HFF-Myc (cell line): Measurements from ENCODE around the gene PDE9A.

Experiments used
- DNase-seq: peaks from one replicate; pipeline ENCODE4 v3.0.0-alpha.2; 2011; ENCODE audit warnings: low read depth; ENCODE audit errors: extremely low read depth
- H3K4me3 ChIP-seq: replicated peaks from 2 replicates; pipeline ENCODE4 v1.5.1; 2011; ENCODE audit warnings: low read depth, mild to moderate bottlenecking, control low read depth, low read length
- TF ChIP-seq, protein P1 (sequence below): IDR thresholded peaks from 2 replicates; pipeline ENCODE4 v1.5.1; 2012; ENCODE audit warnings: mild to moderate bottlenecking, low read depth, low read length, control low read depth; ENCODE audit errors: missing control alignments

The PDE9A gene

GRCh38 chr21:42733874-42734273 lies 80.5 kb downstream of the PDE9A start:
- no peak for DNase-seq
- TF ChIP-seq, protein P1, sequence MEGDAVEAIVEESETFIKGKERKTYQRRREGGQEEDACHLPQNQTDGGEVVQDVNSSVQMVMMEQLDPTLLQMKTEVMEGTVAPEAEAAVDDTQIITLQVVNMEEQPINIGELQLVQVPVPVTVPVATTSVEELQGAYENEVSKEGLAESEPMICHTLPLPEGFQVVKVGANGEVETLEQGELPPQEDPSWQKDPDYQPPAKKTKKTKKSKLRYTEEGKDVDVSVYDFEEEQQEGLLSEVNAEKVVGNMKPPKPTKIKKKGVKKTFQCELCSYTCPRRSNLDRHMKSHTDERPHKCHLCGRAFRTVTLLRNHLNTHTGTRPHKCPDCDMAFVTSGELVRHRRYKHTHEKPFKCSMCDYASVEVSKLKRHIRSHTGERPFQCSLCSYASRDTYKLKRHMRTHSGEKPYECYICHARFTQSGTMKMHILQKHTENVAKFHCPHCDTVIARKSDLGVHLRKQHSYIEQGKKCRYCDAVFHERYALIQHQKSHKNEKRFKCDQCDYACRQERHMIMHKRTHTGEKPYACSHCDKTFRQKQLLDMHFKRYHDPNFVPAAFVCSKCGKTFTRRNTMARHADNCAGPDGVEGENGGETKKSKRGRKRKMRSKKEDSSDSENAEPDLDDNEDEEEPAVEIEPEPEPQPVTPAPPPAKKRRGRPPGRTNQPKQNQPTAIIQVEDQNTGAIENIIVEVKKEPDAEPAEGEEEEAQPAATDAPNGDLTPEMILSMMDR, result no peak
- H3K4me3 ChIP-seq, result no peak overlapping the region

DNA sequence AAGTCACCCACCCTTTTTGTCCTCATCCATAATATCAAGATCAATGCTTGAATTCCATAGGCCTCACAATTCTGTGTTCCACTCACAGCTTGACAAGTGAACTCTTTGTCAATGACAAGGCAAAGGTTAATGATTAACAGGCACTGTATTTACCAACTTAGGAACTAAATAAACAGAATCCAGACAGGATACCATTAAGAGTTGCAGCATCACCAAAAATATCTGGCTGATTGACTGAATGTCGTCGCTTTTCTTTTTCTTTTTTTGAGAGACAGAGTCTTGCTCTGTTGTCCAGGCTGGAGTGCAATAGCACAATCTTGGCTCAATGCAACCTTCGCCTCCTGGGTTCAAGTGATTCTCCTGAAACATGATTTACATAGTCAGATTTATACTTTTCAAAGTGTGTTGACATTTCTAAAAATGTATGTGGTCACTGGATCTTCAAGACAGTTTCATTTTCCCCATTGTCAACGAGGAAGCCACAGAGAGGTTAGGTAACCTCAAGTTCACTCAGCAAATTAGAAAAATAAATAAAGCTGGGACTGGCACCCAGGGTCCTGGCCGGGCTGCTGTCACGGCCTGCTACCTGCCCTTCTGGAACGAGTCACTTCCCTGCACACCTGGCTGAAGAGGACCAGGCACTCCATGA lies 81.0 kb downstream of the PDE9A start:
- no peak for DNase-seq
- TF ChIP-seq, protein P1, result no peak
- no peak overlapping the region for H3K4me3 ChIP-seq

GRCh38 chr21:42735061-42735460 lies 81.6 kb downstream of the PDE9A start:
- DNase-seq, result no peak
- TF ChIP-seq, protein P1, result no peak
- H3K4me3 ChIP-seq, result no peak overlapping the region

GRCh38 chr21:42735944-42736343 lies 82.5 kb downstream of the PDE9A start:
- no peak for DNase-seq
- TF ChIP-seq, protein P1, result no peak
- no peak overlapping the region for H3K4me3 ChIP-seq

GRCh38 chr21:42736646-42737350 lies 83.4 kb downstream of the PDE9A start:
- H3K4me3 ChIP-seq, result no peak overlapping the region
- TF ChIP-seq, protein P1, result no peak
- DNase-seq, result no peak

- H3K4me3 ChIP-seq, result no peak overlapping the region
- DNase-seq, result no peak
- TF ChIP-seq, protein P1, result no peak
Measured at GRCh38 chr21:42737951-42738590, 84.7 kb downstream of the PDE9A start.
